GM21529 (cell line): ENCODE results near the gene ANKLE2.
"Not testable (repeated sequence)": the region's sequence is repeated elsewhere in the genome, so short reads cannot be mapped to it uniquely, and the experiment has no call there.

Experiments used
- ATAC-seq: cut with Tn5 transposase; IDR thresholded peaks from one replicate; pipeline ENCODE4 v1.9.1; 2021; ENCODE audit not compliant: unreplicated experiment

ANKLE2 gene

DNA sequence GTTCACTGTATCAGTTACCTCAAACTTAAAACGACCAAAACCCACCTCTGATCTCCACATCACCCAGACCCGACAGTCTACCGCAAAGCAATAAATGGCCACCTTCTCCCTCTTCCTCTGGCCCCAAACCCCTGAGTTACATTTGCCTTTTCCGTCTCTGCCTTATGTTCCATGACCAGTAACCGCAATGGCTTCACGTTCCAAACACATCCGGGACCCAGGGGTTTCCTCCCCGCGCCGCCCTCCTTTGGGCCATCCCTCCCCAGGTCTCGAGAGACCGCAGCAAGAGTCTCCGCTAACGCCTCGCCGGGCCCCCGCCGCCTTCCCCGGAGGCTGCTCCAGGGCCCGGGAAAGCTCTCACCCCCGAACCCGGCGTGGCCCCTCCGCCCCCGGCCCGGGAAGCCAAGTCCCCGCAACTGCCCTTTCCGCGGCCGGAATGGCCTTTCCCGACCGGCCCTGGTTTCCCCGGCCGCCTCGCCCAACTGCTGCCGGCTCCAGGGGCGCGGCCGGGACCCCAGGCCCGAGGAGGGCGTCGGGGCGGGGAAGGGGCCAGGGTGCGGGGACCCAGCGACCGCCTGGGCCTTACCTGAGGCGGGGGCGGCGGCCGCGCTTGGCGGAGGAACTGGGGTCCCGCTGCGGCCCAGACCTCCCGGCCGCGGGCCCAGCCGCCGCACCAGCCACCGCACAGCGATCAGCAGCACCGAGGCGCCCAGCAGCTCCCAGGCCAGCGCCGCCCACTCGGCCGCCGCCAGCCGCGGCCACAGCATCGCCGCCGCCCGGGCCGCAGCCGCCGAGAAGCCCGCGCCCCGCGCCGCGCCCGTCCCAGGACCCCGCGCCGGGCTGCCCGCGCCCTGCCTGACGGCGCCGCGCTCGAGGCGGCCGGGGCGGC lies at the start of gene ANKLE2:
Gene ANKLE2 (minus strand): TSS at position 801 of the 889 bp plus-strand sequence. CDS start 34 bp downstream, at position 767.
- peak; percentile 36 for ATAC-seq

DNA sequence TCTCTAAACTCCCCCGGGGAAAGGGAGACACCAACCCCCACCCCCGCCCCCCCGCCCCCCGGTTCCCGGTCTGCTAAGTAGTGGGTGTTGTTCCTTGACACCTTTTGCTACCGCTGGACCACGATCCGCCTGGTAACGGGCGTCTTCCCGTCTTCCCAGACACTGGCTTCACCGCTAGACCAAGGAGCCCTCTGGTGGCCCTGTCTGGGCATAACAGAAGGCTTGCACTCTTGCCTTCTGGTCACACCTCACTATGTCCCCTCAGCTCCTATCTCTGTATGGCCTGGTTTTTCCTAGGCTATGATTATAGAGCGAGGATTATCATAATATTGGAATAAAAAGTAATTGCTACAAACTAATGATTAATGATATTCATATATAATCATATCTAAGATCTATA lies 47.8 kb upstream of the ANKLE2 start:
- not testable (repeated sequence) for ATAC-seq

DNA sequence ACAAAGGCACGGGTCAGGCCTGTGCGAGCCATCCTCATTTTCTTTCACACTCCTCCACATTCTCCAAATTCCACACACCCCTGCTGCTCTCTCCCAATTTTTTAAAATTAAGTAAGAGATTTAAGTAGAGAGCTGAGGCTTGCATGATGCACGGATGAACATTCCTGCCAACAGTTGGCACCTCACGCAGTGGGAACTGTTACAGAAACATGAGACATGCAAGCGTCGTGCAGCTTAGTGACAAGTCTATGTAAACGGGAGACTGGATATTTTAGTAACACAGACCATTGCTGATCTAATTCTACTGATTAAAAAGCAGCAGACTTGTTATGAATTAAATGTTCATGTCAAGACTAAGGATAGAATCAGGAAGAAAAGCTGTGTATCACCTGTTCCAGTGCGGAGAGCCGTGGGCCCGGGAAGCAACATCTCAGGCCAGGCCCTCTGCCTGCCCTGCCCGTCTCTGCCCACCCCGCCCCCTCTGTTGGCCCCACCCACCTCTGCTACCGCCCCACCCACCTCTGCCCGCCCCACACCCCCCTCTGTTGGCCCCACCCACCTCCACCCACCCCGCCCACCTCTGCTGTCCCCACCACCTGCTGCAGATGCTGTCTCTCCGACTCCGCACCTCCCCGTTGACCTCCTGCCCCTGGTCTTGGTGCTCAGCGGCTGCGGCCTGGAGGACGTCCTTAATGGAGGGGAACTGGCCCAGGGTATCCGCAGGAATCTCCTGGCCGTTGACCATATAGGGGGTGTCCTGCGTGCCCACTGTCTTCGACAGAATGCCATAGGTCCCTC lies 45.9 kb upstream of the ANKLE2 start:
- no peak for ATAC-seq

DNA sequence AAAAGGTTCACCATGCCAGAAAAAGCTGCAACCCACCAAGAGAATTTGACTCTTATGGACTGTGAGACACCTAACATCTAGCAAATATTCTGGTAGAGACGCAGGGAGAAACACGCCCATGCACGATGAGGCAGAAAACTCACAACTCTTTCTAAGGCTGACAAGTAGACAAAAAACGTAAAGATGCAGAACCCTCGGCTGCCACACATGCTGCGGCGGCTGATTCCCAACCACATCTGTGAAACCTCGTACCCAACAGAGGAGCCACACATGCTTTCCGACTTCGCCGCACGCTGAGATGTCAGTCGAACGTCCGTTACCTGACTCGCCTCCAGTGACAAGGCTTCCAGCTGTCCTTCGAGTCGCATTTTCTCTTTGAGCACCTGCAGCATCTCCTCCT lies 45.2 kb upstream of the ANKLE2 start:
- ATAC-seq = no peak

DNA sequence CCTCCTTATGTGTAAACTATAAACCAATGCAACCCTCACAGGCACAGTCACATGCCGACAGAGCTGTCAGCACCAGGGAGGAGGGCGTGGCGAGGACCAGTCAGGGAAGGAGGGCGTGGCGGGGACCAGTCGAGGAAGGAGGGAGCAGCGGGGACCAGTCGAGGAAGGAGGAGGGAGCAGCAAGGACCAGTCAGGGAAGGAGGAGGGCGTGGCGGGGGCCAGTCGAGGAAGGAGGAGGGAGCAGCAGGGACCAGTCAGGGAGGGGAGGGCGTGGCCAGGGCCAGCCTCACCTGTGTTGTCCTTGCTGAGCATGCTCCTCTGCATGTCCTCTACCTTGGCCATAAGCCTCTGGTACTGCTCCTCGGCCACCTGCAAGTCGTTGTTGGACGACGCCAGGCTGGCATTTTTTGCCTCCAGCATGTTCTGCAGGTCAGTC lies 42.8 kb upstream of the ANKLE2 start:
- no peak for ATAC-seq

DNA sequence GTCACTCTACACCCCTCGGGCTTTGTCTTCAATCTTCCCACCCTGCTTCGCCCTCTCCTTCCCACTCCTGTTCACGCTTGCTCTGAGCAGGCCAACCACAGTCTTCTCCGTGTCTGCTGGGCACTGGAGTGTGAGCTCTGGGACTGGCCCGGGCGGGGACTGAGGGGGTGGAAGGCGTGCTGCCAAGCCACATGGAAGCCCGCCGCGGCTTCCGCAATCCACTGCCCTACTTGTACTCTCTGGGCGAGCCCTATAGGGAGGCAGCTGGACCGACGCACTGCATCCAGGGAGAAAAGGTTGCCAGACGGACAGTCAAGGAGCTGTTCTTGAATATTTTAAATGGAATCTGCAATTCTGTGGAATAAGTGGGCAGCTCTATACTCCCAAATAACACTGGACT lies 42.3 kb upstream of the ANKLE2 start:
- no peak for ATAC-seq

DNA sequence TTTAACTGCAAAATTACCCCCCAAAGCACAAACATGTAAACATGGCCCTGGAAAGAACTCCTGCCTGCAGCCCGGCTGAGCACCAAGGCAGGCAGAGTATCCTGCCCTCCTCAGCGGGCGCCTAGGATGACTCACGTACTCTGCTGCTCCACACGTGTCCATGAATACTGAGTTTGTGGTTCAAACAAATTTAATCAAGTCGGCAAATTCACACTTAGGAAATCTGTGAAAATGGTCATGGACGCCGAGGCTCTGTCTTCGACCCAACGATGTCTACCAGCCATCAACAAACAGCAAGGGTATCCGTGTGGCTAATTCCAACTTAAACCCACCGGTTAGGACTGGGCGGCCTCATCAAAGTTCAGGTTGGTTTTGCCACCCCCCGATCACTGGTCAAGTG lies 41.5 kb upstream of the ANKLE2 start:
- ATAC-seq = no peak

DNA sequence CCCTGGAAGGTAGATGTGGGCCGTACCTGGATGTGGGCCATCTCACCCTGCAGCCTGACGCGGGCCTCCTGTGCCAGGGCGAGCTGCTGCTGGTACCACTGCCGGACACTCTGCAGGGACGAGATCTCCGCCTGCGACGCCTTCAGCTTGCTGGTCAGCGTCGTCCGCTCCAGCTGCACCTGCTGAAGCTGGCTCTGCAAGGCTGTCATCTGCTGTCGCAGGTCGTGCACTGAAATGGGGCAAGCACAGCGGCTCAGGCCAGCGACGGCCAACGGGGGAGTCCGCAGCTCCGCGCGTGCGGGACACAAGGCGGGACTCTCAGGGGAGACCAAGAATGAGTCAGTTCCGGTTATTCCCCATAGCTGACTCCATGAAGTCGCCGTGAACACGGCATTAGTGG lies 40.1 kb upstream of the ANKLE2 start:
- no peak for ATAC-seq

DNA sequence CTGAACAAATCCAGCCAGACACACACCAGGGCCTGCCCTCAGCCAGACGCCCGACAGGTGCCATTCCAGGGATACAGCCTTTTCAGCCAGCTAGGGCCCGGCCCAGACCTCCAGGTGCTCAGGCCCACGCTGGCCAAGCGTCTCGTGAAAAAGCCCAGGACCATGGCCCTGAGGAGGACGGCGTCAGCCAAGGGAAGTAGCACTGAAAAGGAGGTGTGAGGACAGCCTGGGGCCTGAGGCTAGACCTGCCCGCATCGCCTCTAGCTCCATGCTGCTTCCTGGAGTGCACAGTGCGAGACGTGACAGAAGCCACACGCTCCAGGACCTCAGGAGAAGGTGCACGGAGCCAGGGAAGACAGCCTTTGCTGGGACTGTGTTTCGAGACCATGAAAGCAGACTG lies 37.2 kb upstream of the ANKLE2 start:
- ATAC-seq = no peak

DNA sequence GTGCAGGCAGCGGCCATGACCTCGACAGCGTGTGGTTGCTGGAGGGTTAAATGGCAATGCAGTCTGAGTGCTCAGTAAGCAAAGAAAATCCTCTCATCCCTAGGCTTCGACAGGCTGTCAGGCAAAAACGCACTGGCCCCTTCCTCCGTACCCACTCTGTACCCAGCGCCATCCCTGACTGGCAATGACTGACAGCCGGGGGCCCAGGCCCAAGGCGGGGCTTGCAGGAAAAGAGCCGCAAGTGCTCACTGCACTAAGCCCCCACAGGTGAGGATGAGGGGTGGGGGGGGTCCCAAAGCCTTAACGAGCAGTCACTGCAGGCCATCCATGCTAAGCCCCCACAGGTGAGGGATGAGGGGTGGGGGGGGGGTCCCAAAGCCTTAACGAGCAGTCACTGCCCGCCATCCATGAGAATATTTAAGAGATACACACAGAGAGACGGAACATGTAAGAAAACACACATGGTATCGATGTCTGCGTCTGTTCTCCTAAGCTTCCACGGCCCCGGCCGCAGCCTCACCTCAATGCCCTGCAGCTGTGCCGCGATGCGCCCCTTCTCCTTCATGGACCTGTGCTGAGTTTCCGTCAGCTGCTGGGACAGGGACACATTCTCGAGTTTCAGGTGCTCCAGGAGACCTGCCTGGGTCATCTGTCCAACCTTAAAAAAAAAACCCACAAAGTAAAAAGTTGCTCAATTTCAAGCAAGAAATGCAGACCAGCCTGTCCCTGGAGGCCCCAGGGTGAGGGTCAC lies 36.4 kb upstream of the ANKLE2 start:
- ATAC-seq = no peak

DNA sequence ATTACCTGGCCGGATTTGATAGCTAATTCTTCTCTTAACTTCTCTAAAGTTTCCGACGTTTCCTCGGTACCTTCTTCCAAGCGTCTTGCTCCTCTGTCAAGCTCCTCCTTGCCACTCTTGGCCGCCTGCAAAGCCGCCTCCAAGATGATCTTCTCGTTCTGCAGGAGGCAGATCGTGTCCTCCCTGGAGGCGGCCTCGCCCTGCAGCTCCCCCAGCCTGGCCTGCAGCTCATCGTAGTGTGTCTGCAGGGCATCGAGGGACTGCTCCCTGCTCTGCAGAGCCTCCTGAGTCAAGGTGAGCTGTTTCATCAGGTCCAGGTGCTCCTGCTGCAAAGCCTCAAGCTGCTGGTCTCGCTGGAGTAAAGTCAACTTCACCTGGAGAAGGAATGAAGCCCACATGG lies 34.2 kb upstream of the ANKLE2 start:
- no peak for ATAC-seq

DNA sequence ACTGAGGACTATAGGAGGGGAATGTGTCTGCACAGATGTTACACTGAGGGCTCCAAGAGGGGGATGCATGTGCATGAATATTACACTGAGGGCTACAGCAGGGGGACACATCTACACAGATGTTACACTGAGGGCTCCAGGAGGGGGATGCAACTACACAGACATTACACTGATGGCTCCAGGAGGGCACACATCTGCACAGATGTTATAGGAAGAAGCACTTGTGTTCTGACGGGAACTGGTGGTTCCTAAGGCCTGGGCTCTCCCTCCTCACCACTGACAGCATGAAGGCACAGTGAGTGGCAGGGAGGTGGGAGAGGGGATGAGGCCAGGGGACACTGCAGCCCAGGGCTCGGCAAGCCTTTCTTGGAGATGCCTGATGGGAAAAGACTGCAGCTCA lies 30.3 kb upstream of the ANKLE2 start:
- ATAC-seq = not testable (repeated sequence)

DNA sequence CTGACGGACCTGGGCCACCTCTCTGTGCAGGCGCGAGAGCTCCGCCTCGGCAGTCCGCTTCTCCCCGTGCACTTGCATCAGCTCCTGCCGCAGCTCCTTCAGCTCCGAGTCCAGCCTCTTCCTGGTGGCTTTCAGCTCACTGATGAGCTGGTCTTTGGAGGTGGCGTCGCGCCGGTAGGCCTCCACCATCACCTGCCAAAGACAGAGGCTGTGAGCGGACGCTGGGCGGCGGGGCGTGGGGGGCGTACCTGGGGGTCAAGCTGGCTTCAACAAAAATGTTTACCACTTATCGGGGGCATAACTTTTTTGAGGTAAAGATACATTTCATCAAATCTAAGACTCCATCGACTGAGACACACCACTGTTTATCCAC lies 27.5 kb upstream of the ANKLE2 start:
- no peak for ATAC-seq

DNA sequence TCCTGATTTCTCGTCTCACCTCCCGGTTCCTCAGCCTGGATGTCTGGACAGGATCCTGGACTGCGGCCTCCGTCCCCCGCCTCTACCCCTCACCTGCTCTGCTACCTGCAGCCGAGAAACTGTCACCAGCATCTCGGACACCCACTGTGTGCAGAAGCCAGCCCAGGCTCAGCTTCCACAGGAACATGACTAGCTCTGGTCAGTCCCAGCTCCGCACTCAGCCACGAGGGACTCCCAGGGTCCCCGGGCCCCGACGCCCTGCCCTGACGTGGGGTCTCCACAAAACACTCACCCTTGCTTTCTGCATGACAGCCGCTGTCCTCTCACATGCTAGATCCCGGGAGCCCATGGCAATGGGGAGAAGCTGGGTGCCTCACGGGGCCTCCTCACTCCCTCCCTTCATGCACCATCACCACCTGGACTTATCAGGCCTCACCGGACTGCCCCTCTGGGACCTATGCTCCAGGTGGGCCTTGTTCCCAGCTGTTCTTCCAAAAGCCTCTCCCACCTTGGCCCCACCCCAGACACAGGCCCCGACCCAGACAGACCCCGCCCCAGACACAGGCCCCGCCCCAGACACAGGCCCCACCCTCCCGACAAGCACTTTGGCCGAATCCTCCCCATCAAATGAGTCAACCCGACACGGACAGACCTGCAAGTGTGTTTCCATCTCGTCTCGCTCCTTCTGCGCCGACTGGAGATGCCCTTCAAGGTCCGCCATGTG lies 26.9 kb upstream of the ANKLE2 start:
- ATAC-seq = no peak

DNA sequence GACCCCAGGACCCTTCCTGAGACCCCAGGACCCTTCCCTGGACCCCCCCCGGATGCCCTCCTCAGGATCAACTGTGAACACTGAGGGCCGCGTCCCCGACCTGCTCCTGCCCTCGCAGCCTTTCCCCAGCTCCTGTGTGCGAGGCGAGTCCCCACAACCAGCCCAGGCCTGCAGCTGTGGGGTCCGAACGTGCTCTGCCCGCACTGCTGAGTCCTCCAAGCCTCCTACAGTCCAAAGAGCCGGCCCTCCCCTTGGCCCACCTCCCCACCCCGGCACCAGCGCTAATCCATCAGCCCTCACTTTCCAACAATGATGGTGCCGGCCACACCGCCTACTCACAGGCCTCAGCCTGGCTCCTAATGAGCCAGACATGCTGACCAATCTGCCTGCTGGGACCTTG lies 26.2 kb upstream of the ANKLE2 start:
- no peak for ATAC-seq

DNA sequence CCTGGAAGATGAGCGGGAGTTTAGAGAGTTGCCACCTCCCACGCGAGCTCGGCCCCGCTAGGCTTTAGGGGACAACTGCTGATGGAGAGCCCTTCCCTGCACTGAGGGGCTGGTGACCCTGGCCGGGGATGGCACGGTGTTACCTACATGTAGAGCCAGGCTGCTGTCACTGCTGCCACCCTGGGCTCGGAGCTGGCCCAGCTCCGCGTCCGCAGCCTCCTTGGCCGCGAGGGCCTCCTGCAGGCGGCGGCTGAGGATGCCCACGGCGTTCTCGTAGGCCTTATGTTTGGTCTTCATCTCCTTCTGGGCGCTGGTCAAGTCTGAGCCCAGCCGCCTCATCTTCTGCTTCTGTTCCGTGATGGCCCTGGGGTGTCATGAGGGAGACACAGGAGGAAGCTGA lies 24.6 kb upstream of the ANKLE2 start:
- ATAC-seq = no peak

DNA sequence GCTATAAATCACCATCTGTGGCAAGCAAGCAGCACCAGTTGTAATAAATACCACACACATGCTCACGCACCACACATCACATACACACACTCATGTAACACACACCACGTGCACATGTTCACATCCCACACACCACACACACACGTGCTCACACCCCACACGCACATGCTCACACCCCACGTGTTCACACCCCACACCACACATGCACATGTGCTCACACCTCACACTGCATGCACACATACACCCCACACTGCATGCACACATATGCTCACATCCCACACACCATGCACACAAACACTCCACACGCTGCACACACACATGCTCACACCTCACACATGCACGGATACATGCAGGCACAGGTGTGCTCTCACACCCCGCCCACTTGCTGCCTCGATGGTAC lies 22.9 kb upstream of the ANKLE2 start:
- ATAC-seq = no peak

DNA sequence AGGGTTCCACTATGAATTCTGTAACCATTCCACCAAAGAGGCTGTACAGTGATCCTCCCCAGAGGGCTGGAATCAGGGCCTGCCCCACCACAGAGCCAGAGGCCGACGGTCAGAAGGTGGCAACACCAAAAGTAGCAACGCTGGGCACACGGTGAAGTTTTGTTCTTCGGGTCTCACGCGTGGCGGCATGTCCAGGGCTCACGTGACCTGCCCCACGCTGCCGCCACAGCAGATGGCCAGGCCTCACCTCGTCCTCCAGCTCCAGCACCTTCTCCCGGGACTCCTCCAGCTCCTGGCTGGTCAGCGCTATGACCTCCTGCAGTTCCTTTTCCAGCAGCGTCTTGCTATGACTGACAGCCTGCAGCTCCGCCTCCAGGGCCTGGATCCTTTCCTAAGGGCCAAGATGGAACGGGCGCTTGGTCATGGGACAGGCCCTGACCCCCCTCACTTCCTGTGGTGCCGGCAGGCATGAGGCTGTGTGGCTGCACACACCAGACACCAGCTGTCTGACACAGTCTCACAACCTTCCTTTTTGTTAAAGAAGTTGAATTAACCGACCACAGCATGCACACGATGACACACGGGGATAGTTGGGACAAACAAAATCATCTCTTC lies 22.4 kb upstream of the ANKLE2 start:
- no peak for ATAC-seq

DNA sequence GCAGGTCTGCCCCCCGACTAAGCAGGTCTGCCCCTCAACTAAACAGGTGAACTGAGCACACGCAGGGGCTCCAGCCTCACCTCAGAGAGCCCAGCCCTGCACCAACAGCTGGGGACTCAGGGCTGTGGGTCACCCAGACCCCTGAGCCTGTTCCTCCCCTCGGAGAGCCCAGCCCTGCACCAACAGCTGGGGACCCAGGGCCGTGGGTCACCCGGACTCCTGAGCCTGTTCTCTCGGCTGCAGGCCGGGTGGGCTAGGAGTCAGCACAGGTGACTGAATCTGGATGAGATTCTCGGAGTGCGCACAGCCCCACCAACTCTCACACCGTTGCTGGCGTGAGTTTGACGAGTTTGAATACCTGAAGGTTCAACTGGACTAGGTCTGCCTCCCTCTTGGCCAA lies 20.3 kb upstream of the ANKLE2 start:
- no peak for ATAC-seq

DNA sequence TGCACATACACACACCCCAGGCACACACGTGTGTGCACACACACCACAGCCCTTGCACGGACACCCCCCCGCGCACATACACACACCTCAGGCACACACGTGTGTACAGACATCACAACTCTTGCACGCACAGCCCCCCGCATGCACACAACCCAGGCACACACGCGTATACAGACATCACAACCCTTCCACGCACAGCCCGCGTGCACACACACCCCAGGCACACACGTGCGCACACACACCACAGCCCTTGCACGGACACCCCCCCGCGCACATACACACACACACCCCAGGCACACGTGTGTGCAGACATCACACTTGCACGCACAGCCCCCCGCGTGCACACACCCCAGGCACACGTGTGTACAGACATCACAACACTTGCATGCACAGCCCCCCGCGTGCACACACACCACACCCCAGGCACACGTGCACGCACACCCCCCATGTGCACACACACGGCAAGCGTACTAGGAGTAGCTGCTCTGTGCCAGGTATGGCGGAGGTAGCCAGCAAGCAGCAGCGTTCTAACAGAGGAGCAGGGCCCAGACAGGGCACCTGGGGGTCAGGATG lies 18.2 kb upstream of the ANKLE2 start:
- ATAC-seq = no peak
